HCT116 (cell line): ENCODE results near the gene C1orf50. TPM values are rescaled to one million over a fixed set of nuclear protein-coding genes. Genes with fewer than 3 reads are reported as not detected.
A peak's percentile ranks its signal among the peaks of the same experiment; 100 is the strongest.

ENCODE experiments used
- ATAC-seq: fragments of 200-7000 bp; cut with Tn5 transposase; 2 replicates; pipeline ENCODE4 v1.9.1; 2020; ENCODE audit warnings: mild to moderate bottlenecking, moderate library complexity
- BruUV-seq: library from RNA; stranded (reverse); fragments of 400-500 nt; replicated peaks from 2 replicates; lab custom pipeline; 2021; lab: Mats Ljungman, UMichigan
- CTCF ChIA-PET: fragments of 300-600 bp; sonication (Branson Sonifier 250); formaldehyde crosslinking; loops from one replicate; lab custom pipeline; 2021; ENCODE audit warnings: antibody characterized with exemption; lab: Charles Lee
- POLR2A ChIA-PET: fragments of 300-600, 350-600 bp; sonication (Branson Sonifier 250); formaldehyde crosslinking; loops from one replicate; lab custom pipeline; 2021; ENCODE audit warnings: antibody characterized with exemption; lab: Charles Lee
- RAD21 ChIA-PET, 2 experiments: fragments of 300-600 bp; sonication (Branson Sonifier 250); formaldehyde crosslinking; loops; one replicate each; lab custom pipeline; 2023; ENCODE audit warnings: low total read pairs in 2 of 2; ENCODE audit not compliant: uncharacterized antibody in 2 of 2, unreplicated experiment in 2 of 2, low non-redundant PET in 1 of 2; lab: Charles Lee
- DNase-seq: peaks from one replicate; pipeline ENCODE4 v3.0.0-alpha.2; 2010; ENCODE audit warnings: low read depth, low spot score
- H2AFZ ChIP-seq: fragments of 200-600 bp; shearing (Covaris generic), sonication (generic); 2 replicates; pipeline ENCODE4 v1.6.1; 2017; ENCODE audit warnings: low read depth, mixed run types, mixed read lengths, antibody characterized with exemption, low read length; ENCODE audit not compliant: poor library complexity, severe bottlenecking
- H3K27ac ChIP-seq: 2 replicates; pipeline ENCODE4 v1.5.1; 2012; ENCODE audit warnings: low read depth, low read length
- H3K27me3 ChIP-seq: fragments of 200-600 bp; sonication (generic); 2 replicates; pipeline ENCODE4 v1.6.1; 2016; ENCODE audit warnings: mixed run types, low read length, mixed read lengths; ENCODE audit not compliant: insufficient read depth
- H3K36me3 ChIP-seq, 2 experiments: fragments of 200-500 bp in 1 of 2; fragments of 200-600 bp in 1 of 2; sonication (Bioruptor generic) in 1 of 2; sonication (generic) in 1 of 2; 2 replicates each; pipeline versions ENCODE4 v1.5.1 to v1.6.1; 2014 to 2016; ENCODE audit warnings: low read length in 2 of 2, inconsistent platforms in 1 of 2, mixed read lengths in 1 of 2, mixed run types in 1 of 2; ENCODE audit not compliant: insufficient read depth in 2 of 2, control insufficient read depth in 1 of 2
- H3K4me1 ChIP-seq, 2 experiments: fragments of 200-600 bp in 1 of 2; sonication (generic) in 1 of 2; 2 replicates each; pipeline versions ENCODE4 v1.5.1 to v1.6.1; 2012 to 2017; ENCODE audit warnings: low read length in 2 of 2, inconsistent platforms in 1 of 2, mild to moderate bottlenecking in 1 of 2, mixed read lengths in 1 of 2, mixed run types in 1 of 2, moderate library complexity in 1 of 2; ENCODE audit not compliant: insufficient read depth in 2 of 2, control insufficient read depth in 1 of 2
- H3K4me2 ChIP-seq: fragments of 200-600 bp; sonication (generic); 2 replicates; pipeline ENCODE4 v1.6.1; 2017; ENCODE audit warnings: mixed run types, low read length, mixed read lengths
- H3K4me3 ChIP-seq, 2 experiments: fragments of 200-600 bp in 1 of 2; sonication (generic) in 1 of 2; replicated peaks in 1 of 2; 2 replicates each; pipeline ENCODE4 v1.5.1; 2011 to 2016; ENCODE audit warnings: low read length in 2 of 2, control low read depth in 1 of 2, low read depth in 1 of 2, mild to moderate bottlenecking in 1 of 2, mixed read lengths in 1 of 2, mixed run types in 1 of 2
- H3K79me2 ChIP-seq: fragments of 200-600 bp; sonication (generic); 2 replicates; pipeline ENCODE4 v1.6.1; 2017; ENCODE audit warnings: mild to moderate bottlenecking, mixed run types, low read length, moderate library complexity, mixed read lengths; ENCODE audit not compliant: insufficient read depth
- H3K9ac ChIP-seq: fragments of 200-600 bp; sonication (generic); 2 replicates; pipeline ENCODE4 v1.6.1; 2016; ENCODE audit warnings: low read length, mixed read lengths
- H3K9me2 ChIP-seq: fragments of 200-600 bp; sonication (generic), shearing (Covaris generic); 2 replicates; pipeline ENCODE4 v1.6.1; 2017; ENCODE audit warnings: mixed run types, mild to moderate bottlenecking, moderate library complexity; ENCODE audit not compliant: insufficient read depth
- H3K9me3 ChIP-seq, 2 experiments: fragments of 200-500 bp in 1 of 2; fragments of 200-600 bp in 1 of 2; sonication (Bioruptor generic) in 1 of 2; sonication (generic) in 1 of 2; 2 replicates each; pipeline ENCODE4 v1.6.1; 2014 to 2017; ENCODE audit warnings: low read length in 2 of 2, mixed read lengths in 2 of 2, inconsistent platforms in 1 of 2, low read depth in 1 of 2, mild to moderate bottlenecking in 1 of 2, mixed run types in 1 of 2, moderate library complexity in 1 of 2; ENCODE audit not compliant: control insufficient read depth in 1 of 2, insufficient read depth in 1 of 2
- H4K20me1 ChIP-seq: fragments of 200-600 bp; sonication (generic), shearing (Covaris generic); 2 replicates; pipeline ENCODE4 v1.6.1; 2017; ENCODE audit warnings: mixed run types, mild to moderate bottlenecking, moderate library complexity; ENCODE audit not compliant: insufficient read depth
- ELF1 ChIP-seq: IDR thresholded peaks from 2 replicates; pipeline ENCODE4 v1.6.1; 2012; ENCODE audit warnings: low read depth, borderline replicate concordance
- EZH2 ChIP-seq: fragments of 200-600 bp; sonication (generic); IDR thresholded peaks from 2 replicates; pipeline ENCODE4 v1.6.1; 2017; ENCODE audit warnings: antibody characterized with exemption, mixed run types
- EZH2phosphoT487 ChIP-seq: fragments of 200-600 bp; IDR thresholded peaks from 2 replicates; pipeline ENCODE4 v1.6.1; 2018; ENCODE audit warnings: antibody characterized with exemption, borderline replicate concordance
- JUND ChIP-seq: IDR thresholded peaks from 2 replicates; pipeline ENCODE4 v1.6.1; 2012
- RAD21 ChIP-seq: IDR thresholded peaks from 2 replicates; pipeline ENCODE4 v1.6.1; 2012; ENCODE audit warnings: low read depth, mild to moderate bottlenecking
- SIN3A ChIP-seq: IDR thresholded peaks from 2 replicates; pipeline ENCODE4 v1.6.1; 2012; ENCODE audit warnings: low read depth
- SRF ChIP-seq: IDR thresholded peaks from 2 replicates; pipeline ENCODE4 v1.6.1; 2012; ENCODE audit warnings: low read depth
- intact Hi-C: fragments of 100-400 bp; cut with micrococcal nuclease; formaldehyde crosslinking; loops from 2 replicates; pipeline ENCODE4 v1.10.0; 2022
- total RNA-seq: library from RNA; stranded (reverse); gene quantifications from one replicate; pipeline ENCODE4 v1.2.1, GENCODE V29; 2021; ENCODE audit not compliant: unreplicated experiment
- TF ChIP-seq, protein P1 (sequence below): IDR thresholded peaks from 2 replicates; pipeline ENCODE4 v1.6.1; 2012
- TF ChIP-seq, protein P2 (sequence below): IDR thresholded peaks from 2 replicates; pipeline ENCODE4 v1.6.1; 2011; ENCODE audit warnings: mild to moderate bottlenecking, low read length, moderate library complexity; ENCODE audit not compliant: insufficient replicate concordance; ENCODE audit errors: extremely low read depth

Gene C1orf50
- total RNA-seq, 1 experiment from 2014 or later: 5.8 TPM

DNA sequence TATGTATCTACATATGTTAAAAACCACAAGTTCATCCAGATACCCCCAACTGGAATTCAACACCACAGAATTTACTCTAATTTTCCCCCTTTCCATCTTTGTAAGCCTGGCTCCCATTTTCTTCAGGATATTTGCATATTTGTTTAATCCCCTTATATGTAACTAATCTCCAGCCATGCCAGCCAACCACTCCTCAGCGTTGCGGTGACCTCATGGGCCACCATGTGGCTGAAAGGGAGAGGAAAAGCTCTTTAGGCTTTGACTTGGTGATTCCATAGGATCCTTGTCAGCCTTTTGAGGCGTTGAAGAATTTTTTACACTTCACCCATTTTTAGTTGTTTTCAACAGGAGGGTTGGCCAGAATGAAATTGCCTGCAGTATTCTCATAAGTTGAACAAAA is 37.0 kb upstream of the C1orf50 start:
- ChIA-PET RAD21 (no interaction called here), POLR2A (no interaction called here), CTCF (interaction anchor here (1.5 to 2.4 kb wide), 2 partner anchors 152 to 556 kb away, joined by 7 to 15 read pairs; no protein-coding TSS in a partner anchor)
- H3K9me3 ChIP-seq: no peaks in the 10 kb centered on the region
- no peak overlapping the region for H2AFZ ChIP-seq
- peaks cover 4 to 6% of the 10 kb centered on the region in 2 experiments for H3K4me1 ChIP-seq
- intact Hi-C loops: loop anchor here (2.0 to 10.0 kb wide), 4 partner anchors 151 to 583 kb away; no protein-coding TSS in a partner anchor
- TF ChIP-seq, protein P1, sequence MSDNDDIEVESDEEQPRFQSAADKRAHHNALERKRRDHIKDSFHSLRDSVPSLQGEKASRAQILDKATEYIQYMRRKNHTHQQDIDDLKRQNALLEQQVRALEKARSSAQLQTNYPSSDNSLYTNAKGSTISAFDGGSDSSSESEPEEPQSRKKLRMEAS: no peak
- TF ChIP-seq EZH2 (no peak), JUND (no peak), SRF (no peak), SIN3A (no peak), ELF1 (no peak), RAD21 (peak; percentile 36; the same call in 1 of the 2 replicates), EZH2phosphoT487 (no peak)
- TF ChIP-seq, protein P2, sequence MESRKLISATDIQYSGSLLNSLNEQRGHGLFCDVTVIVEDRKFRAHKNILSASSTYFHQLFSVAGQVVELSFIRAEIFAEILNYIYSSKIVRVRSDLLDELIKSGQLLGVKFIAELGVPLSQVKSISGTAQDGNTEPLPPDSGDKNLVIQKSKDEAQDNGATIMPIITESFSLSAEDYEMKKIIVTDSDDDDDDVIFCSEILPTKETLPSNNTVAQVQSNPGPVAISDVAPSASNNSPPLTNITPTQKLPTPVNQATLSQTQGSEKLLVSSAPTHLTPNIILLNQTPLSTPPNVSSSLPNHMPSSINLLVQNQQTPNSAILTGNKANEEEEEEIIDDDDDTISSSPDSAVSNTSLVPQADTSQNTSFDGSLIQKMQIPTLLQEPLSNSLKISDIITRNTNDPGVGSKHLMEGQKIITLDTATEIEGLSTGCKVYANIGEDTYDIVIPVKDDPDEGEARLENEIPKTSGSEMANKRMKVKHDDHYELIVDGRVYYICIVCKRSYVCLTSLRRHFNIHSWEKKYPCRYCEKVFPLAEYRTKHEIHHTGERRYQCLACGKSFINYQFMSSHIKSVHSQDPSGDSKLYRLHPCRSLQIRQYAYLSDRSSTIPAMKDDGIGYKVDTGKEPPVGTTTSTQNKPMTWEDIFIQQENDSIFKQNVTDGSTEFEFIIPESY: no peak
- no peaks in the 10 kb centered on the region for H3K9me2 ChIP-seq
- H3K9ac ChIP-seq: no peak overlapping the region
- no peak overlapping the region for H3K4me3 ChIP-seq
- H3K27ac ChIP-seq: no peak overlapping the region
- no peaks in the 10 kb centered on the region for H3K79me2 ChIP-seq
- no peaks in the 10 kb centered on the region for H3K27me3 ChIP-seq
- no peak overlapping the region for H3K4me2 ChIP-seq
- no peak for DNase-seq
- H3K36me3 ChIP-seq: no peaks in the 10 kb centered on the region
- H4K20me1 ChIP-seq: no peaks in the 10 kb centered on the region
- ATAC-seq: no peak
- no TSS peak for BruUV-seq
